GM21390 (cell line): ENCODE results near the gene HOXB9.

Experiments used
- ATAC-seq: cut with Tn5 transposase; IDR thresholded peaks from one replicate; pipeline ENCODE4 v1.9.1; 2021; ENCODE audit not compliant: unreplicated experiment

HOXB9 gene

DNA sequence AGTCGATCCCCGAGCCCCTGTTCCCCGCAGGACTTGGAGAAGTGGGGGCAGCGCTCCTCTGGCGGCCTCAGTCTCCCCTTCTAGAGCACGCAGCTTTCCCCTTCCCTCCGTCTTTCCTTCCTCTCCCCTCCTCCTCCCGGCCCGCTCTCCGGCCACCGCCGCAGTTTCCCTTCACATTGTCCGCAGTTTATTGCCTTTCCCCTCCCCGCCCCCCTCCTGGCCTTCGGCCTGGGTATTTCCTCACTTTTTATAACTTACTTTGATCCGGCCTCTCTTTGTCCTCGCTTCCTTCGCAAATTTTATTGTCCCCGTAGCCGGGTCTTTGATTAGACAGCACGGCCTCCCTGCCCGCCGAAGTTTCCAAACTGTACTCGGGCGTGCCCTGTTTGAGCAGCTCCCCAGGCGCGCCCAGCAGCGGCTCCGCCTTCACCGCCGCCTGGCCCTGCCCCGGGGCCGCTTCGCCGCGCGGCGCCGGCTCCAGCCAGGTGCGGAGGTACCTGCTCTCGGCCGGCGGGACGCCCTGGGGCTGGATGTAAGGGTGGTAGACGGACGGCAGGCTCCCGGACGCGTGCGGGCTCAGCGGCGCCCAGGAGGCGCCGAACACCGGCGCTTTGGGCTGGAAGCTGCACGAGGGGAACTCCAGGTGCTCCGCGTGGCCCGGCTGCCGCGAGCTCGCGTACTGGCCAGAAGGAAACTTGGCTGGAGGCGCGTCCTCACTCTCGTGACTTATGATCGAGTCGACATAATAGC lies 488 bp downstream of the HOXB9 start:
- ATAC-seq, result no peak

DNA sequence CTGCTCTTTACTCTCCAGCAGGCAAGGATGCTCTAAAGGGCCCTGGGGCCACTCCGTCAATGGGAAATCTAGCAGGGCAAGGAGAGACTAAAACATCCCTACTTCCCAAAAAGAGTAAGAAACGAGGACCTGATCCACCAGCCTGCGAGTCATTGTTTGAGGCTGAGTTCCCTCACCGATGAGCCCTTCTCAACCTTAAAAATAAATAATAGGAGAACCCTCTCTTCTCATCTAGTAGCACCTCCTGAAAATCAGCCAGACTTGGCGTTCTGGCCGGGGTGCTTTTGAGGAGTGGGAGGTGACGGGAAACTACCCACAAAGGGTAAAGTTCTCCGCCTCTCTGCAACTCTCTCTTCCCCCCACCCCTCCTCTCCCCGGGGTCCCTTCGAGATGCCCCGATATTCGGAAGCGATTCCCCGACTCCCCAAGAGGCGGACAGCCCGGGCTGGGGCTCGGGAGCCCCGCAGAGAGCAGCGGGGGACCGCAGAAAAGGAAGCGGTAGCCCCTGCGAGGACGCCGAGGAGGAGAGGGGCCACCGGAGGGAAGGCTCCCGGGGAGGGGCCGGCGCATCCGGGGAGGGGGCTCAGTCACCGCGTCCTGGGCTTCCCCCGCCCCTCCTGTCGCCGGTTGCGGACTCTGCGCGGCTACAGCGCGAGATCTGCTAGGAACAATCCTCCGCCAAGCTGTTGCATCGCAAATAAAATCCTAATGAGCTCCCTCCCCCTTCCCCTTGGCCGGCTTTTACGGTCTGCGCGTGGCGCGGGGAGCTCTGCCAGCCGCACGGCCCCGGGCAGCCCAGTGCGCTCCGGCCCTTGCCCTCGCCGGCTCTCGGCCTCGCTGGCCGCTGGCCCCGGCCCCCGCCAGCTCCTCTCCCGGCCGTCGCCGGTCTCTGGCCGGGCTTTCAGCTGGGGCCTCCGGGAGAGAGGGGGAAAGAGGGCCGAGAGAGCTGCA lies 1.3 kb downstream of the HOXB9 start:
- ATAC-seq, result no peak

DNA sequence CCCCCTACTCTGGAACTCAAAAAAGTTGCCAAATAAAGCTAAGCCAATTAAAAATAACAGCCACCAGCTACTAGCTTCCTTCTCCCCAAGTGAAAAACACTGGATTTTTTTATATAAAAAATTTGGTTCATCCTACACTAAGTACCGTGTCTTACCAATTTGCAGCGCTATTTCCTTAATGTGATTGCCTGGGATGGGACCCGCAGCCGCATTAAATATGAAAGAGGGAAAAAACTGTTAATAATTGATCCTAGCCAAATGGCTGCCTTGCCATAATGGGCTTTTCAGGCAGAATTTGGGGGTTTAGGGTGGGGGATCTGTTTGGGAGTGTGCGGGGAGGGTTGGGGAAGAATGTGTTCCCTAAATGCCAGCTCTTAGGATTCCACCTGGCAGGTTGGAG lies 2.0 kb downstream of the HOXB9 start:
- ATAC-seq, result no peak

DNA sequence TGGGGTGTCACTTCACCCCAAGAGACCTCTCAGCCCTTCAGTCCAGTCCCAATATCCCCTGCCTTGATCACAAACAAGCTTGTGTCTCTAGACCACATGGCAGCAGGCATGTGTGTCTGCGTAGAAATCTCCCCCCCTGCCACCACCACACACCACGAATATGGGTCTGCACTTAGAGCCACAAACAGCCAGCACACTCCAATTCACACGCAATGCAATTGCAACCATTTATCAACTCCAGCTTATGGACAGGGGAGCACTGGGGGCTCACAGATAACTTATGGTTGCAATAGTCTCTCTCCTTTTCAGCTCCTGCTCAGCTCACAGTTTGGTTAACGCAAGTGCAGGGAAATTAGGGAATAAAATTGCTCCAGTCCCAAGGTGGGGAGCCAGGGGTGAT lies 2.6 kb downstream of the HOXB9 start:
- no peak for ATAC-seq

DNA sequence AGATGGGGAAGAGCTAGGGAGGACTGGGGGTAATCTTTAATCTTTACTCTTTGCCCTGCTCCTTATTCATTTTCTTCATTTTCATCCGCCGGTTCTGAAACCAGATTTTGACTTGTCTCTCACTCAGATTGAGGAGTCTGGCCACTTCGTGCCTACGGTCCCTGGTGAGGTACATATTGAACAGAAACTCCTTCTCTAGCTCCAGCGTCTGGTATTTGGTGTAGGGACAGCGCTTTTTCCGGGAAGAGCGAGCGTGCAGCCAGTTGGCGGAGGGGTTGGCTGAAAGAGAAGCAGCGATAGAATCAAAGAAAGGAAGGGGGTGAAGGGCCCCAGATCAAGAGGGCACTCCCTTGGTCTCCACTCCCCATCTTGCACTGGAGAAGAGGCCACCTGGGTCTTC lies 3.3 kb downstream of the HOXB9 start:
- no peak for ATAC-seq

DNA sequence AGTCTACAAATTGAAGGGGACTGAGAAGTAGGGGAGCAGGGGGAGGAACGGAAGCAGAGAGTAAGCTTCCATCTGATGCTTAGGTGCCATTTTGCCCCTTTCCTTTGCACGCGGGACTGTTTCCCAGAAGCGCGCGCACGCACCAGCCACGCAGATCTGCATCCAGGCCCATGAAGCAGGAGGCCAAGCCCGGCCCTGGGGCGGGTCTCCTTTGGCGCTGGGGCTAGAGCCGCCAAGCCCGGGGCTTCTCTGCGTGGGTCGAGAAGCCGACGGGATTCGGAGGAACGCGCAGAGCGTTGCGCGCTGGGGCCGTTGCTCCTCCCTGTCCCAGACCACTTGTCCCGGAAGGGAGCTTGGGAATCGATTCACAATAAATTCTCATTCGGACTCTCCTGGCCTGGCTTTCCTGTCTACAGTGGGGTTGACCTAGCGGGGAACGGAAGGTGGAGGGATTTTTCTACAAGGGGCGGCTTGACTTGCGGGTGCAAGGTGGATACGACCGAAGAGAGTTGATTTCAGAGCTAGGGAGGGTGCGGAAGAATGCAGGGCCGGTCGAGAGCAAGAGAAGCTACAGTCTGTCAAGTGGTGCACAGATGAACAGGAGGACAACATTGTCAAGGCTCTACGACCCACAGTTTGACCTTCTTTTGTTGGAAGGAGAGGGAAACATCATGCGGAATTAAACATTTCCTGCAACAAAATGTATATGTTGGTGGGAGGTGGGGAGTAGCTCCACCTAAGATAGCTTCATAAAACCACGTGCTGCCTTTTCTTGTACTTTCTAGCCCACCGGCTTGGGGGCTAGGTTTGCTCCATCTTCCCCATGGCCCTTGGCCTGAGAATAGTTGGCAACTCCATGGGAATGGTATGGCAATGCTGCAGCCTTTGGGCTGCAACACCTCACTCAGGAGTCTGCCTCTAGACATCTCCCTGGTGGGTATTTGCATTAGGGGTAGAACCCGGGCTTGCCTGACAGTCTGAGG lies 4.5 kb downstream of the HOXB9 start:
- ATAC-seq, result no peak

DNA sequence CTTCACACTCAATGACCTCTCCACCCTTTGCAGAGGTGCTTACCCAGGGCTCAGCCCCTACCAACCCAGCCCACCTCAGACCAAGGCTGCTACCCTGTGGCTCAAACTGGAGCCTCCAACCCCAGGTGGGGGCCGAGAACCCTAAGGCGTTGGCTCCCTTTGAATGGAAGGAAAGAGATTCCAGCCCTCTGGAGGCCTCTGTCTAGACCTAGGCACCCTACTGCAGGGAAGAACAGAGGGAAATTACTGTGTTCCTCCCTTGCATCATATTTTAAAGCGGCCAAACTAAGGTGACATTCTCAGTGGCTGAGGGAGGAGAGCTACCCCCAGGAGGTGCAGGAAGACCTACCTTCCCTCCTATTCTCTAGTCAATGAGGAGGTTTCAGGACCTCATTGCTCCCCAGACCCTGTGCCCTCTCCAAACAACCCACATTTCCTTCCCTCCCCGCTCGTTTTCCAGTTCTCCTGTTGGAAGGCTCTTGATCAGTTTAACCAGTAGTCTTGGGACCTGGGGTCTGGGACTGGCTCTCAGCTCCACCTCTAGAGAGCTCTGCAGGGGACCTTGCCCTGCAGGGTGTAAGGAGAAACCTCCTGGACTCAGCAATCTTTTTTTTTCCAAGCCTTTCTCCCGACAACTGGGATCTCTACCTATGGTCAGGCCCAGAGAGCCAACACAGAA lies 5.6 kb downstream of the HOXB9 start:
- no peak for ATAC-seq

DNA sequence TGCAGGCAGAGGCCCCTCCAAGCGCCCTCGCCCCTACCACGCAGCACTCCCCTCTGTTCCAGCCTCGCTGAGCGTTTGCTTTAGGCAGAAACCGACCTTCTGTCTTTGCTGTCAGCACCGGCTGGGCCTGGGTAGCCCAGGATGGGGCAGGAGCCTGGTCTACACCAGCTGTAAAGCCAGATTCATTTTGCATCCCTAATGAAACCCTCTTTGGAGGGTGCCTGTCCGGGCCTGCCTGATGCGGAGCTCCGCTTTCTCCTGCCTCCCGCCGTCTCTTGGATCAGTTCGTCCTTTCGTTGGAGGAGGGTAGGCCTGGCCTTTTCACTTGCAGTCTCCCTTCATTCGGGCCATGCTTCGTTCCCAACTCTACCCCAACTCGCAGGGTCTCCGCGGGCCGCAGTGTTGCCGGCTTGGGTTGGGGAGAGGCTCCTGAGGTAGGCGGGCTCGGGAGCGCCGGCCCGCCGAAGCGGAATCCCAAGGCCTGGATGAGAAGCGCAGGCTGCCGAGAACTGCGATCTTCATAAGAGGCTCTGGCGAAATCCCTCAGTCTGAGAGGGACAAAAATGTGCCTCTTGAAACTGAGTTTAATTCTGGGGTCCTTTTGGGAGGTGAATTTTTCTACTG lies 6.2 kb downstream of the HOXB9 start:
- ATAC-seq, result no peak

DNA sequence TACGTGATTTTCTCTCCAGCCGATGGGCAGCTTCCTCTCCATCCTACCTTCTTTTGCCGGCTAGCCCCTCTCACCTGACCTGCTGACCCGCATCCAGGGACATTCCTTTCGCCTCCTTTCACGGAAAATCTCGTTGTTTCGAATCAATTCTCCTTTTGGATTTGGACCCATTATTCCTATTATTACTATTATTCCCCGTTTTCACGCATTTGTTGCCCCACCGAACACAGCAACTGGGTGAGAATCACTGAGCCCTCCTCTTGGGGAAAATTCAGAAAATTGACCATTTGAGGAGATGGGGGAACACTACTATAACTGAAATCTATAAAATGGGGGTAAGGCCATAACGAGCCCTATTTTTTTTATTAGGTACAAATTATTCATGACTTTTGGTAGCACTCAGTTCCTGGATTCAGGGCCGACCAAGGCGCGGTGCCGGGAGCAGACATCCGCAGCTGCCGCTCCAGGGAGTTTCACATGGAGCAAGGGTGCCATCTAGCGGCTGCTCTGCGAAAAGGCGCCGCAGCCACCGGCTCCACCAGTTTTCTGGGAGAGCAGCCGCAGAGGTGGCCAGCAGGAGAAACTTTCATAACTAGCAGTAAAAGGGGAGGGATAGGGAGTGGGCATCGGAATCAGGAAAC lies 7.8 kb downstream of the HOXB9 start:
- ATAC-seq, result no peak

DNA sequence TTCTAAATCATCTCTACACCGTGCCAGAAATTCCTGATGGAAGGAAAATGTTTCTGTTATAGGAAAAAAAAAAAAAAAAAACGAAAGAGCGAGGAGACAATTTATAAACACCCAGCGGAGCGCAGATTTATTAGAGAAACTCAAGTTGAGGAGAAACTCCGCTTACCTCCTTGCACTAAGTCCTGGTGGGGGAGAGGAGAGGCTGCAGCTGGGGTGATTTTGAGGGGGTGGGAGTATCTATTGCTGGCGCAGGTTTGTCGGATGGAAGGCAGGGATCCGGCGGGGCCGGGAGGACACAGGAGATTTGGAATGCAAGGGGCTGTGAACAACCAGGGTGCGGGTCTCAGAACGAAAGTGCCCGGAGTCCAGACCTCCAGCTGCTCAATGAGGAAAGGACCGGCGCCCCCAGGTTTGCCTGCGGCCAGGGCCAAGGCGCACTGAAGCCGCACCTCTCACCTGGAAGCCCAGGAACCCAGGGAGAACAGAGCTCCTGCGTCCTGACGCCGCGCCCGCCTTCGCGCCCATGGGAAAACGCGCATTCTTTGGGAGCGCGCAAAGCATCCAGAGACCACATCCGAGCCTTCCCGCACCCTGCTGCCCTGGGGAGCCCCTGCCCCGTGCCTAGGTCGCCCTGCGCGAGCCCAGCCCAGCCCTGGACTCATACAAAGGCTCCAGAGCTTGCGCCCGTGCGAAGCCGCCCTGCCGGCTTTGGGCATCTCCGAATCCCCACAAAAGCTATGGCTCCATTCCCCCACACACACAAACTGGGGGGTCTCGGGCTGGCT lies 8.5 kb downstream of the HOXB9 start:
- ATAC-seq, result no peak

DNA sequence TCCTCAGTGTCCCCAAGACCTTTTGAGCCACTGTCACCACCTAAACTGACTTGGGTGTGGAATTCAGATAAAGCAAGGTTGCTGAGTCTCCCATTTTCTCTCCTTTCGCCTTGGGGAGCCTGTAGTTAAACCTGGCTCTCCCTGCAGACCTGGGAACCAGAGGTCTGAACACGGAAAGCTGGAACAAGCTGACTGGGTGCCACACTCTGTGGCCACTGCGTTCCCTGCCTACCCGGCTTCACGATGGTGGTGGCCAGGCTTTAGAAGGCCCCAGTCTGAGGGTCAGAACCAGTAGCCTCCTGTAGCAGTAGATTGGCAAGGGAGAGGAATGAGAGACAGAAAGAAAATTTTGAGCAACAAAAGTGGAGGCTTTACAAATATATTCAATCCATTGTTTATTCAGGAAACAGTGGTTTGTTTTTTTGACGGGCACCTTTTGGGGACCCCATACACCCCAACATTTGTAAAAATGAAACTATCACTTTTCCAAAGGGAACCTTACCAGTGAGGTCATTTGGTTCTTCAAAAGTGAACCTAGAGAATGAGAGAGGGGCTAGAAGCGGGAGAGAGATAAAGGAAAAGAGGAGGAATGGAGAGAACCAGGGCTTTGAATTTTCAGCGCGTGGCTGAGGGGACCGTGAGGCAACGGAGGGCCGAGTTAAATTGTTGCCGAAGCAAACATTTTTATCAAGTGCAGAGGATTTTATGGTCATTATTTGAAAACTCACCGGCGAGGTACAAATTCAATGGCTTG lies 9.3 kb downstream of the HOXB9 start:
- ATAC-seq, result no peak

DNA sequence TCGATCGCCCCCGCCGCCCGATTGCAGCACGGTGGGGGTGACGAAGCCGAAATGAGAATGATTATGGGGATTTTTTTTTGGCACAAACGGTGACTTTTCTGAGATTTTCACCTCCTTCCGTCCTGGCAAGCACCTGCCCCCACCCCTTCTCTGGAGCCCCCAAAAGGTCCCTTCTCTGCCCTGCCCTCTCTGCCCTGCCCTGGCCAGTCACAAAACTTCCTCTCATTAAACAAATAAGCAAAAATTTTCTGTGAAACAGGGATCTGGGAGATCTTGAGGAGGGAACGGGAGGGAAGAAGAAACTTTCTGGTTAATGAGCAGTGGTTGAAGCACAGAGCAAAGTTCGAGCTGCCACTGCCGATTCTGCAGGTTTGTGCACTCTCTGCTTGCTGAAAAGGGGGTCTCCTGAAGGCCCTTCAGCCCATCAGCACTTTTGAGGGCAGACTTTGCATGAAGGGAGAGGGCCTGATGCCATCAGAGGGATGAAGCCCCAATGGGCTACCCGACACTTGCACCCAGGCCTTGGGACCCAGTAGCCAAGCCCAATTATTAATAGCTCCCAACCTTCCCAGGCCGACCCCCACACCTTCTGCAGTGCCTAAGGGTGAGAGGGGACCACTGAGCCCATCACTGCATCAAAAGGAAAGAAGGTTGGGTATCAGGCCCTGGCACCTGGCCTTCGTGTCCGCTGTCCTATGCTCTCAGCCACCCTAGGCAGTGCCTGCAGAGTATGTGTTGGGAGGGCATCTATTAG lies 10.0 kb downstream of the HOXB9 start:
- ATAC-seq, result no peak

DNA sequence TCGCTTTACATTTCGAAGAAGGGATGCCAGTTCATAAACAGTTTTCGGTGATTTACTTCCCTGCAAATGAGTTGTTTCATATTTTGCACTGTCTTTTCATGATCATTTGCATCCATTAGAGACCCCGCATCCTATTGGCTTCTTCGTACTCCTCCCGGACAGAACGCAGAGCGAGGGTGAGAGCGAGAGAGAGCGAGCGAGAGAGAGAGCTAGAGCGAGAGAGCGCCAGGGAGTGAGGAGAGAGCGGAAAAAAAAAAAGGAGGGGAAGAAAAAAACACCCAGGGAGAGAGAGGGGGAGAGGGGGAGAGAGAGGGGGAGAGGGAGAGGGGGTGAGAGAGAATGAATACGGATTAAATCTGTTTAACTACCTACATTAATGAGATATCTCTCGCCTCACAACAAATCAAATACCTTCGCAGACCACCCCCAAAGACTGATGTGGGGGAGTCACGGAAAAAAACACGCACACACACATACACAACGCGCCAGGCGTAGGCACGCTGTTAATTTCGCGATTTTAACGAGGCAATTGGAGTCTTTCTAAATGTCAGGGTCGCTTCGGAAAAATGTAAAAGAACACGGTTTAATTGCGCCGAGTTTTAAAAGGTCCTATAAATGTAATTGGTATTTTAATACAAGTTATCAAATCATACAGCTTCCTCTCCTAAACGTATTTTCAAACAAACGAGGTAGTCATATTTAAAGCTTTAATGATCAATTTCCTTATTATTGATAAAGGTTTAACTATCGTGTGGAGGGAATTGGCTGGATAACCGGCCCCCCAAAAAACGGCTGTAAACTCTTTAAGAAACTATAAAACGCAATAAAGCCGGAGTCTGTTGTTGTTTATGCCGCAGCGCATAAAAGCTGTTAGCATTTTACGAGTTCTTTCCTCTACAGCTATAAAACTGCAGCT lies 10.9 kb downstream of the HOXB9 start, which contains the start of gene HOXB8:
Gene HOXB8, minus strand, starts transcription at position 246 of the 916 bp plus-strand sequence. CDS start 588 bp downstream, outside the sequence.
- ATAC-seq, result no peak

DNA sequence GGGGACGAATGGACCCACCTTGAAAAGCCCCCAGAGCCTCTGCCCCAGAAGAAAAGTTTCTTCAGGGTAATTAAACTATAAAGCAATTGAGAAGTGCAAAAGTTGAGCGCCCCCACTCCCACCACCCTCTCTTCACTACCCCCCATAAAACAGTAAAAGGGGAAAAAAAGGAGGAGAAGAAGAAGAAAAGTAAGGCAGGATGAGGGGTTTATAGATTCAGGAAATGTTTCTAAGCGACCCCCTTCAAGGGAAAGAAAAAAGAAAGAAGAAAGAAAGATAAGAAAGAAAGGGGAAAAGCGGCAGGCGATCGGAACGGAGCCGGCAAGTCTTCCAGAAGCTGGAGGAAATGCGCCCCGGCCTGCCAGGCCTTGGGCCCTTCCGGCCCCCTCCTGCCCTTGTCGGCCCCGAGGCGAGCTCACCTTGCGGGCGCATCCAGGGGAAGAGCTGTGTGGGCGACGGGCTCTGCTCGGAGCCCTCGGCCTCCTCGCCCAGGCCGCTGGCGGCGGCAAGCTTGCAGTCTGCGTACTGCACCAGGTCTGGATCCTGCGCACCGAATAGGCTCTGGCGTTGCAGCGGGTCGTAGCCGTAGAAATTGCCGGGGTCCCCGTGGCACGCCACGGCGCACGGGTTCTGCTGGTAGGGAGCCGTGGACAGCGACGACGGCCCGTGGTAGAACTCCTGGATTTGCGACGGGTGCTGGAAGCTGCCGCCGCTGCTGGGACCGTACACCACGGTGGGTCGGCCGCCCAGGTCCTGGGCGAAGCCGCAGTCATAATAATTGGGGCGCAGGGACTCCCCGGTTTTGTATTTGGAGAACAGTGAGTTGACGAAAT lies 12.1 kb downstream of the HOXB9 start:
- ATAC-seq, result no peak
